Chondrocyte (in vitro differentiated cells): ENCODE measurements around the gene PSMD7. TPM values are rescaled to one million over a fixed set of nuclear protein-coding genes. Genes with fewer than 3 reads are reported as not detected.
A peak's percentile ranks its signal among the peaks of the same experiment; 100 is the strongest.

Experiments
- DNase-seq: peaks from one replicate; pipeline ENCODE4 v3.0.0; 2021; ENCODE audit warnings: mixed read lengths, low spot score
- H3K27ac Mint-ChIP-seq: one replicate; pipeline ENCODE4 v1.8.0; 2021; ENCODE audit warnings: mild to moderate bottlenecking, moderate library complexity, mixed read lengths; ENCODE audit not compliant: unreplicated experiment
- H3K27me3 Mint-ChIP-seq: 2 replicates; pipeline ENCODE4 v1.8.0; 2021; ENCODE audit warnings: low read depth, mixed read lengths
- H3K36me3 Mint-ChIP-seq: 2 replicates; pipeline ENCODE4 v1.8.0; 2021; ENCODE audit warnings: low read depth, mixed read lengths
- H3K4me1 Mint-ChIP-seq: 2 replicates; pipeline ENCODE4 v1.8.0; 2021; ENCODE audit warnings: low read depth, mild to moderate bottlenecking, mixed read lengths
- H3K4me3 Mint-ChIP-seq: one replicate; pipeline ENCODE4 v1.8.0; 2021; ENCODE audit warnings: mild to moderate bottlenecking, moderate library complexity, mixed read lengths; ENCODE audit not compliant: unreplicated experiment
- H3K9me3 Mint-ChIP-seq: 2 replicates; pipeline ENCODE4 v1.8.0; 2021; ENCODE audit warnings: low read depth, mixed read lengths
- total RNA-seq: library from RNA; stranded (reverse); gene quantifications from 3 replicates; pipeline ENCODE4 v1.2.1, GENCODE V29; 2021
- TF ChIP-seq, protein P1 (sequence below): fragments of 200-600 bp; sonication (generic); IDR thresholded peaks from 2 replicates; pipeline ENCODE4 v1.5.0; 2021; ENCODE audit warnings: antibody characterized with exemption, mild to moderate bottlenecking, moderate library complexity

The PSMD7 gene
- total RNA-seq, 1 donor from 2014 or later = 76.4 TPM

DNA sequence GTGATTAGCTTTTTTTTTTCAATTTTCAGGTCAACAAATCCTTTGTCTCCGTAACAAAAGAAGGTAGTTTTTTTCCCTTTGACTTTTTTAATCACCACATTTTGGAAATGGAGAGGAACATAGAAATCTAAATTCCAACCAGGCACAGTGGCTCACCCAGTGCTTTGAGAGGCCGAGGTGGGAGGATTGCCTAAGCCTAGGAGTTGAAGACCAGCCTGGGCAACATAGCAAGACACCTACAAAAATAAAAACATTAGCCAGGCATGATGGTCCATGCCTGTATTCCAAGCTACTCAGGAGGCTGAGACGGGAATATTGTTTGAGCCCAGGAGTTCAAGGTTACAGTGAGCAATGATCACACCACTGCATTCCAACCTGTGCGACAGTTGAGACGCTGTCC is 5.7 kb downstream of the PSMD7 start:
- Mint-ChIP-seq H3K36me3 (peaks cover 34% of the 10 kb centered on the region), H3K4me1 (peaks cover 22% of the 10 kb centered on the region), H3K9me3 (no peaks in the 10 kb centered on the region), H3K27ac (no peak overlapping the region), H3K4me3 (no peak overlapping the region), H3K27me3 (no peaks in the 10 kb centered on the region)
- no peak for DNase-seq
- TF ChIP-seq, protein P1, sequence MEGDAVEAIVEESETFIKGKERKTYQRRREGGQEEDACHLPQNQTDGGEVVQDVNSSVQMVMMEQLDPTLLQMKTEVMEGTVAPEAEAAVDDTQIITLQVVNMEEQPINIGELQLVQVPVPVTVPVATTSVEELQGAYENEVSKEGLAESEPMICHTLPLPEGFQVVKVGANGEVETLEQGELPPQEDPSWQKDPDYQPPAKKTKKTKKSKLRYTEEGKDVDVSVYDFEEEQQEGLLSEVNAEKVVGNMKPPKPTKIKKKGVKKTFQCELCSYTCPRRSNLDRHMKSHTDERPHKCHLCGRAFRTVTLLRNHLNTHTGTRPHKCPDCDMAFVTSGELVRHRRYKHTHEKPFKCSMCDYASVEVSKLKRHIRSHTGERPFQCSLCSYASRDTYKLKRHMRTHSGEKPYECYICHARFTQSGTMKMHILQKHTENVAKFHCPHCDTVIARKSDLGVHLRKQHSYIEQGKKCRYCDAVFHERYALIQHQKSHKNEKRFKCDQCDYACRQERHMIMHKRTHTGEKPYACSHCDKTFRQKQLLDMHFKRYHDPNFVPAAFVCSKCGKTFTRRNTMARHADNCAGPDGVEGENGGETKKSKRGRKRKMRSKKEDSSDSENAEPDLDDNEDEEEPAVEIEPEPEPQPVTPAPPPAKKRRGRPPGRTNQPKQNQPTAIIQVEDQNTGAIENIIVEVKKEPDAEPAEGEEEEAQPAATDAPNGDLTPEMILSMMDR = no peak

DNA sequence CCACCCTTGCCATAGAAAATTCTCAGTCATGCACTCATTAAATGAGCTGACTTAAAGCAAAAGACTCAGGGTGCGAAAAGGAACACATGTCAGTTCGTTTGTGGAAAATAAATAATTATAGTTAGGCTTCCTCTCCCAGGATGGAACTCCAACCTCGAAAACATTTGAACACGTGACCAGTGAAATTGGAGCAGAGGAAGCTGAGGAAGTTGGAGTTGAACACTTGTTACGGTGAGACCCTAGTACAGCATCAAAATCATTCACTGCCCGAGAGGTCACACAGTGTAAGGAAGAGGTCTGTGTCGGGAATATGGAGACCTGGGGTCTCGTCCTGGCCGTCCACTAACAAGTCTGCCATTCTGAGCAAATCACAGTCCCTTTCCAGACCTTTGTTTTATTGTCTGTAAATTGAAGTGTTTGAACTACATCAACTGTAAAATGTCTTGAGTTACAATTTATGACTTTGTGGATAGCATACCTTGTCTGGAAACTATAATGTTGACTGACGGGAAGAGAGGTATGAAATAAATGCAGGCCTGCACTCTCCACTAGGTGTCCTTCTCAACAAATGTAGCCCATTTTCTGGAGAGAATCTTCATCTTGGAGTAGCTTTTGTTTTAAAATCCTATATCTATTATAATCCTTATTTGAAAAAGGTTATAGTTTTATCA is 7.7 kb downstream of the PSMD7 start:
- Mint-ChIP-seq H3K36me3 (peaks cover 34% of the 10 kb centered on the region), H3K27ac (no peak overlapping the region), H3K4me1 (peaks cover 6% of the 10 kb centered on the region), H3K4me3 (no peak overlapping the region), H3K27me3 (no peaks in the 10 kb centered on the region), H3K9me3 (no peaks in the 10 kb centered on the region)
- DNase-seq = no peak
- TF ChIP-seq, protein P1 = peak; percentile 73

DNA sequence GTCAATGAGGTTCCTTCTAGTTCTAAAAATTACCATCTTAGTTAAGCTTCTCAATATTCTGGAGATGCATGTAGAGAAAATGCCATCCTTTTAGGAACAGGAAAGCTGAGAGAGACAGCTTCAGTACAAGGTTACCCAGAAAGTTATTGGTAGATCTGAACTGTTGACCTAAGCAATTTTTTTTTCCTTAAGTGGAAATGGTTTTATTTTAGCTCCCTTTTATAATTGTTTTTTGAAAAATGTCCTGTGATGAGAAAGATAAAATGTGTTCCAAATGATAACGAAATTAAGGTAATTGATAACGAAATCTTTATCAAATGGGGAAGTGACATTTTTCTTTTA is 8.2 kb downstream of the PSMD7 start:
- no peak for DNase-seq
- Mint-ChIP-seq H3K27ac (no peak overlapping the region), H3K4me3 (no peak overlapping the region), H3K36me3 (peaks cover 32% of the 10 kb centered on the region), H3K9me3 (no peaks in the 10 kb centered on the region), H3K4me1 (peaks cover 2% of the 10 kb centered on the region), H3K27me3 (no peaks in the 10 kb centered on the region)
- TF ChIP-seq, protein P1 = peak; percentile 10

DNA sequence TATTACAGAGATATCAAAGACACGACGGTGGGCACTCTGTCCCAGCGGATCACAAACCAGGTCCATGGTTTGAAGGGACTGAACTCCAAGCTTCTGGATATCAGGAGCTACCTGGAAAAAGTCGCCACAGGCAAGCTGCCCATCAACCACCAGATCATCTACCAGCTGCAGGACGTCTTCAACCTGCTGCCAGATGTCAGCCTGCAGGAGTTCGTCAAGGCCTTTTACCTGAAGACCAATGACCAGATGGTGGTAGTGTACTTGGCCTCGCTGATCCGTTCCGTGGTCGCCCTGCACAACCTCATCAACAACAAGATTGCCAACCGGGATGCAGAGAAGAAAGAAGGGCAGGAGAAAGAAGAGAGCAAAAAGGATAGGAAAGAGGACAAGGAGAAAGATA is 8.7 kb downstream of the PSMD7 start:
- TF ChIP-seq, protein P1 = no peak
- no peaks in the 10 kb centered on the region for H3K9me3 Mint-ChIP-seq
- no peak overlapping the region for H3K27ac Mint-ChIP-seq
- peaks cover 28% of the 10 kb centered on the region for H3K36me3 Mint-ChIP-seq
- no peaks in the 10 kb centered on the region for H3K27me3 Mint-ChIP-seq
- no peak for DNase-seq
- H3K4me3 Mint-ChIP-seq = no peak overlapping the region
- H3K4me1 Mint-ChIP-seq = no peaks in the 10 kb centered on the region

DNA sequence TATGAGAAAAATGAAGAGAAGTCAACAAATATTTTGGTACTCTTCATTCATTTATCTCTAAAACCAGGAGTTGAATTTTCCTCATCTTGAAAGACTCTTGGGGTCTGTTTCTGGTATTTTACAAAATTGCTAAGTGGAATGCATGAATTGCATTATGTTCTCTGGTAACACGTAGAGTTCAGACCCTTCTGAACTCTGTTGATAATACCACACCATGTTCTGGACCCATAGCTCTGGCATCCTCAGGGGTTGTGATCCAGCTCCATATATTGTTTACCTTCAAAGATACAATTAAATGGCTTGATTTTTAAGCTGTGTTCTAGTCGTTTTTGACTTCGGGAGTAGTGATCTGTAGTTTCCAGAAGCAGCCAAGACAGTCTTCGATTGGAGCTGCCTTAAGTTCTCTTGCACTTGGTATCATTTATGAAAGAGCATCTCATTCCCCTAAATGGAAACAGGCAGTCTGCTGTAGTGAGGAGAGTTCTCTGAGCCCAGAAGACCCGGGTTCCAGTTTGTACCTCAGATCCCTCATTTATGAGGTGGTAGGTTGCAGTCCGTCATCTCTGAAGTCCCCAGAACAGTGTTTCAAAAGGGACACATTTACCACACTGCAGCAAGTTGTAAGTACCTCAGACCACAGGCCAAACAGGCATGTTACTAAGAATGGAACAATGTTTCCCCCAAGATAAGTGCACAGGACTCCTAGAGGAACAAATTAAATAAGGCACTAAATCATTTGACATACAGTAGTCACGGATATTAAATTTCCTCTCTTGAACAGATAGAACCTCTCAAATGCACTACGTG is 9.6 kb downstream of the PSMD7 start:
- H3K27ac Mint-ChIP-seq = no peak overlapping the region
- DNase-seq = no peak
- no peaks in the 10 kb centered on the region for H3K4me1 Mint-ChIP-seq
- H3K36me3 Mint-ChIP-seq = peaks cover 25% of the 10 kb centered on the region
- TF ChIP-seq, protein P1 = no peak
- no peak overlapping the region for H3K4me3 Mint-ChIP-seq
- no peaks in the 10 kb centered on the region for H3K9me3 Mint-ChIP-seq
- no peaks in the 10 kb centered on the region for H3K27me3 Mint-ChIP-seq
